Dedifferentiated amniotic fluid mesenchymal stem cell (primary cell): ENCODE data around the gene EXD3.
"Not testable (repeated sequence)": the region's sequence is repeated elsewhere in the genome, so short reads cannot be mapped to it uniquely, and the experiment has no call there.

Source experiments
- DNase-seq: peaks from one replicate; pipeline ENCODE4 v3.0.0-alpha.2; 2016; ENCODE audit errors: extremely low spot score

Gene EXD3

GRCh38 chr9:137422604-137423513 lies at the start of gene EXD3, which contains the start of gene NOXA1:
Gene EXD3 (minus strand): TSS chr9:137423162. CDS start chr9:137395357, 27,805 bp downstream.
Gene NOXA1 (plus strand): TSS chr9:137423393. CDS start chr9:137423530, 137 bp downstream.
- peak; percentile 89 for DNase-seq

GRCh38 chr9:137470785-137471184 lies 47.8 kb upstream of the EXD3 start:
- DNase-seq: no peak

- DNase-seq: no peak
Measured at GRCh38 chr9:137467896-137468295, 44.9 kb upstream of the EXD3 start.

- no peak for DNase-seq
Measured at GRCh38 chr9:137467161-137467581, 44.2 kb upstream of the EXD3 start.

GRCh38 chr9:137466389-137467085 lies 43.6 kb upstream of the EXD3 start:
- DNase-seq: not testable (repeated sequence)

GRCh38 chr9:137465720-137466388 lies 42.9 kb upstream of the EXD3 start:
- DNase-seq: no peak

- no peak for DNase-seq
Measured at GRCh38 chr9:137465000-137465719, 42.2 kb upstream of the EXD3 start.

- no peak for DNase-seq
Measured at GRCh38 chr9:137464291-137464999, 41.5 kb upstream of the EXD3 start.

- no peak for DNase-seq
Measured at GRCh38 chr9:137463931-137464290, 40.9 kb upstream of the EXD3 start.

GRCh38 chr9:137462986-137463930 lies 40.3 kb upstream of the EXD3 start:
- DNase-seq: no peak

- DNase-seq: no peak
Measured at GRCh38 chr9:137462396-137462985, 39.5 kb upstream of the EXD3 start.

- DNase-seq: no peak
Measured at GRCh38 chr9:137461663-137462395, 38.9 kb upstream of the EXD3 start.

- no peak for DNase-seq
Measured at GRCh38 chr9:137461316-137461662, 38.3 kb upstream of the EXD3 start.

GRCh38 chr9:137460363-137461315 lies 37.7 kb upstream of the EXD3 start:
- DNase-seq: no peak

GRCh38 chr9:137459601-137460362 lies 36.8 kb upstream of the EXD3 start:
- no peak for DNase-seq

- peak; percentile 87 for DNase-seq
Measured at GRCh38 chr9:137459152-137459600, 36.2 kb upstream of the EXD3 start, which contains the start of gene NSMF. Gene NSMF (minus strand): TSS chr9:137459334. CDS start chr9:137459102, 232 bp downstream.
